Fibroblast of the aortic adventitia (primary cell): ENCODE data around the gene HESX1. TPM values are rescaled to one million over a fixed set of nuclear protein-coding genes. Genes with fewer than 3 reads are reported as not detected.

Experiments
- DNase-seq: peaks from one replicate; pipeline ENCODE4 v3.0.0-alpha.2; 2010; ENCODE audit warnings: low read depth
- H3K4me3 ChIP-seq: 2 replicates; pipeline ENCODE4 v1.5.1; 2011; ENCODE audit warnings: low read depth, mild to moderate bottlenecking, control low read depth, low read length, moderate library complexity
- CTCF ChIP-seq: IDR thresholded peaks from 2 replicates; pipeline ENCODE4 v1.5.1; 2011; ENCODE audit warnings: mild to moderate bottlenecking, low read length, control low read depth, inconsistent platforms; ENCODE audit not compliant: insufficient read depth
- total RNA-seq: library from RNA; depleted of rRNA; stranded (reverse); fragments of >200 nt; gene quantifications from 2 replicates; pipeline ENCODE4 v1.2.3, GENCODE V29; 2012; ENCODE audit warnings: low replicate concordance

The HESX1 gene
- total RNA-seq, 1 donor, result 0.81 TPM

GRCh38 chr3:57169108-57169507, 30.7 kb downstream of the HESX1 start:
- no peak for DNase-seq
- no peak for TF ChIP-seq CTCF
- no peak overlapping the region for H3K4me3 ChIP-seq

- DNase-seq, result no peak
These were observed 31.6 kb downstream of the HESX1 start for GRCh38 chr3:57168151-57168550.

GRCh38 chr3:57166660-57167059, 33.1 kb downstream of the HESX1 start:
- TF ChIP-seq CTCF, result no peak
- H3K4me3 ChIP-seq, result no peak overlapping the region
- no peak for DNase-seq

More at GRCh38 chr3:57168151-57168550, 31.6 kb downstream of the HESX1 start:
- TF ChIP-seq CTCF, result no peak
- no peak overlapping the region for H3K4me3 ChIP-seq

DNA sequence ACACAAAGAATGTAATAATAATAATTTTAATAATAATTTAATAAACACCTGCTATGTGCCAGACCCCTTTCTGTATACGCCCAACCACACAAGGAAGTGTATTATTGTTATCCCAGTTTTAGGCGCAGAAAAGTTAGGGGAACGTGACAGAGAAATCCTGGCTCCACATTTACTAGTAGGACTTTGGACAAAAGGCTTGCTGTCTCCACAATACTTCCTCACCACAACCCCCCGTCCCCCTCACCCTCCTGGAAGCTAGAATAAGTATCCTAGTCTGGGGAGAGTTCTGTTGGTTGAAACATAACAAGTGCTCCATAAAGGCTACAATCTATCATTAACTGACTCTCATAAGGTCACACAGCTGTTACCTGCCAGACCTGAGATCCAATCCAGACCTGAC, 34.1 kb downstream of the HESX1 start:
- H3K4me3 ChIP-seq, result no peak overlapping the region
- TF ChIP-seq CTCF, result no peak
- no peak for DNase-seq

DNA sequence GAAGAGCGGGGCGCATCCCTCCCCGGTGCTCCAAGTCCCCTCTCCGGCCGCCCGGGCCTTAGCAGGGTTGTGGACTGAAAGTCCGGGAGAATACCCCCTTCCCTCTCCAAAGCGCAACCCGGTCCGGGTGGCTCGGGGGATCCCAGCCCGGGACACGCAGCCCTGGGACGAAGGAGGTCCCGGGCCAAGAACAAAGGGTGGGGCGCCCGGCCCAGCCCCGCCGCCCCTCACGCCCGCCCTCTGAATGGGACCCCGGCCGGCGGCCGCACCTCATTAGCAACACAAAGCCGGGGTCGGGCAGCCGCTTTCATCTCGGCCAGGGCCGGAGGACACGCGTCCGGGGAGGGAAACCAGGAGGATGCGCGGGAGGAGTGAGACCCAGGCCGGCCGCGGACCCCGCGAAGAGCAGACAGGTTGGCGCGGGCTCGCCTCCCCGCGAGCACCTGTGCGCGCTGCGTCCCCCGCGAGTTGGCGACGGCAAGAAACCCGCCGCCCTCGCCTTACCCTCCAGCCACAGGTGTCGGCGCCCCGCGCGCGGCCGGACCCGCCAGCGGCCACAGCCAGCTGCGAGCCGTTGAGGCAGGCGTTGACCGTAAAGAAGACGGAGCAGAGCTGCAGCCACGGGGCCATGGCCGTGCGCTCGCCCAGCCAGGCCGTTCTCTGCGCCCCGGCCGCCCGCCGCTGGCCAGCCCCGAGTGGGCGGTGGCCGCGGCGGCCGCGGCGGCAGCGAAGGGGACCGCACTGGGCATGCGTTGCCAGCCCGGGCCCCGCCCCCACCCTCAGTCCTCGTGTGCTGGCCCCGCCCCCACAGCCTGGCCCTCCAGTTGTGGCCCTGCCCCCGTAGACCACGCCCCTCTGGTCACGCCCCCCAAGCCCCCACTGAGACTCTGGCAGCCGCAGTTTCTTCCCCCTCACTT, 34.9 kb downstream of the HESX1 start, which contains the start of gene IL17RD:
Gene IL17RD (minus strand): TSS at position 697 of the 917 bp plus-strand sequence. CDS start 67 bp downstream, at position 630.
- H3K4me3 ChIP-seq, result peak within 1 kb of the TSS; percentile 82
- peak; percentile 75 for DNase-seq

DNA sequence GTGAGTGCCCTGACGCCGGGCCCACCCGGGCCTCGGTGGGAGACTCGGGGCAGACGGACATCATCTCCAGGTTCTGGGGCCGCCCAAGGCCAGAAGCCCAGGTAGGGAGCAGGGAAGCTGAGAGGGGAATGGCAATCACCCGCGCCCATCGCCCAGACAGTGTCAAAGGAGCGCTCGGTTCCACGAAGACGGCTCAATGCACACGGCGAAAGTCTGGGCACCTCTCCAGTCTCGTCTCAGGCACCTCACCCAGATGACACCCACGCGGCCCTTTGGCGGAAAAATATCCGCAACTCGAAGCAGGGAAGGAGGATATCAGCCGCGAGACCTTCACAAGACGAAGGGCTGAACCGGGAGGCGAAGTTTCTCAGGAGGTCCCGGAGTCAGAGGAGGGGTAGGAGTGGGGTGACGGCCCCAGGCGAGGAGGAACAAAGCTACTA, 35.5 kb downstream of the HESX1 start:
- H3K4me3 ChIP-seq, result peak overlapping the region; percentile 82
- TF ChIP-seq CTCF, result no peak
- DNase-seq, result peak; percentile 47

More for the DNA sequence above, 34.9 kb downstream of the HESX1 start, which contains the start of gene IL17RD:
- no peak for TF ChIP-seq CTCF
